C4-2B (cell line): Measurements from ENCODE around the gene CORT.
"Not testable (repeated sequence)": the region's sequence is repeated elsewhere in the genome, so short reads cannot be mapped to it uniquely, and the experiment has no call there.

ENCODE experiments used
- H3K27ac ChIP-seq: fragments of 450-650 bp; 2 replicates; pipeline ENCODE4 v1.5.1; 2017
- ZFX ChIP-seq: fragments of 450-650 bp; IDR thresholded peaks from 2 replicates; pipeline ENCODE4 v1.6.1; 2017
- TF ChIP-seq, protein P1 (sequence below): fragments of 450-650 bp; conservative IDR thresholded peaks from 2 replicates; pipeline ENCODE4 v1.5.1; 2017; ENCODE audit warnings: mild to moderate bottlenecking

CORT gene, protein sequence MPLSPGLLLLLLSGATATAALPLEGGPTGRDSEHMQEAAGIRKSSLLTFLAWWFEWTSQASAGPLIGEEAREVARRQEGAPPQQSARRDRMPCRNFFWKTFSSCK

DNA sequence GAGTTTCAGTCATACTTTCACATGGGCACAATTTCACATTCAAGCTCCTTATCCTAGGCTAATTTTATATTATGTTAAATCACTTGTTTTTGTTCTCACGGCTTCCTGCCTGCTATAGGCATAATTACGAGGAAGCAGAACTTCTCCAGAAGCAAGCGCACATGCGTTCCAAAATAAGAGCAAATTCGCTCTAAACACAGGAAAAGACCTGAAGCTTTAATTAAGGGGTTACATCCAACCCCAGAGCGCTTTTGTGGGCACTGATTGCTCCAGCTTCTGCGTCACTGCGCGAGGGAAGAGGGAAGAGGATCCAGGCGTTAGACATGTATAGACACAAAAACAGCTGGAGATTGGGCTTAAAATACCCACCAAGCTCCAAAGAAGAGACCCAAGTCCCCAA is at the start of gene CORT:
Gene CORT (plus strand): TSS at position 281 of the 400 bp plus-strand sequence. CDS start 193 bp downstream, outside the sequence.
- TF ChIP-seq, protein P1, sequence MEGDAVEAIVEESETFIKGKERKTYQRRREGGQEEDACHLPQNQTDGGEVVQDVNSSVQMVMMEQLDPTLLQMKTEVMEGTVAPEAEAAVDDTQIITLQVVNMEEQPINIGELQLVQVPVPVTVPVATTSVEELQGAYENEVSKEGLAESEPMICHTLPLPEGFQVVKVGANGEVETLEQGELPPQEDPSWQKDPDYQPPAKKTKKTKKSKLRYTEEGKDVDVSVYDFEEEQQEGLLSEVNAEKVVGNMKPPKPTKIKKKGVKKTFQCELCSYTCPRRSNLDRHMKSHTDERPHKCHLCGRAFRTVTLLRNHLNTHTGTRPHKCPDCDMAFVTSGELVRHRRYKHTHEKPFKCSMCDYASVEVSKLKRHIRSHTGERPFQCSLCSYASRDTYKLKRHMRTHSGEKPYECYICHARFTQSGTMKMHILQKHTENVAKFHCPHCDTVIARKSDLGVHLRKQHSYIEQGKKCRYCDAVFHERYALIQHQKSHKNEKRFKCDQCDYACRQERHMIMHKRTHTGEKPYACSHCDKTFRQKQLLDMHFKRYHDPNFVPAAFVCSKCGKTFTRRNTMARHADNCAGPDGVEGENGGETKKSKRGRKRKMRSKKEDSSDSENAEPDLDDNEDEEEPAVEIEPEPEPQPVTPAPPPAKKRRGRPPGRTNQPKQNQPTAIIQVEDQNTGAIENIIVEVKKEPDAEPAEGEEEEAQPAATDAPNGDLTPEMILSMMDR, result no peak
- TF ChIP-seq ZFX, result no peak
- H3K27ac ChIP-seq, result no peak within 1 kb of the TSS

DNA sequence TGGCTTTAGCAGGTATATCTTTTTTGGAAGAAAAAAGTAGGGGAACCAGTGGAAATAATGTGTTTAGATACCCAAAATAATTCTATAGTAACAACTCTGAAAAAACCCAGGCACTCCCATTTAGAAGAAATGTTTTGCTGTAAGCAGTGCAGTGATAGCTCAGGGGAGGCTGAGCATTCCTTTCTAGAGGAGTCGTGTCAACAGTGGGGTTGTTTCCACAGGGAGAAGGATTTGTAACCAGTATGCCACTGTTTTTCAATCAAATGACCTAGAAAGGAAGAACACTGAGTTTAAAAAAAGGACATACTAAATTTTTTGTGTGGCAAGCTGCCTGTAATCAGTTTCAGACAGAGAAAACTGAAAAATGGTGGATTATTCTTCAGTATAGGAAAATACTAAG is 48.5 kb upstream of the CORT start:
- no peak for TF ChIP-seq ZFX
- TF ChIP-seq, protein P1, result no peak

DNA sequence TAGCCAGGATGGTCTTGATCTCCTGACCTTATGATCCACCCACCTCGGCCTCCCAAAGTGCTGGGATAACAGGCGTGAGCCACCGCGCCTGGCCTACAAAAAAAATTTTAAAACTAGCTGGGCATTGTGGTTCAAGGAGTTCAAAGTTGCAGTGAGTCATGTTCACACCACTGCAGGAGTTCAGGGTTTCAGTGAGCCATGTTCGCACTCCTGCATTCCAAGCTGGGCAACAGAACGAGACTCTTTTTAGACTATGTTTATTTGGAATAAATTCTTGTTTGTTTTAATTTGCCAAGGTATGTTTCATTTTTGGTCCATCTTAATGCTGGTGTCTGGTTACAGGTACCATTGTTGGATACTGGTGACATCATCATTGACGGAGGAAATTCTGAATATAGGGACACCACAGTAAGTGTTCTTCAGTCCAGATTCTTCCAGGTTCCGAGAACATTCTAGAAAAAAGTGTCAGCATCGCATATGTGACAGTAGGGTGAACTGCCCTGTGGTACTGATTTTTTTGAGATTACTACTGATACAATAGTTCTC is 47.0 kb upstream of the CORT start:
- no peak overlapping the region for H3K27ac ChIP-seq
- TF ChIP-seq ZFX, result no peak
- TF ChIP-seq, protein P1, result no peak

More for the DNA sequence above, 48.5 kb upstream of the CORT start:
- no peak overlapping the region for H3K27ac ChIP-seq

DNA sequence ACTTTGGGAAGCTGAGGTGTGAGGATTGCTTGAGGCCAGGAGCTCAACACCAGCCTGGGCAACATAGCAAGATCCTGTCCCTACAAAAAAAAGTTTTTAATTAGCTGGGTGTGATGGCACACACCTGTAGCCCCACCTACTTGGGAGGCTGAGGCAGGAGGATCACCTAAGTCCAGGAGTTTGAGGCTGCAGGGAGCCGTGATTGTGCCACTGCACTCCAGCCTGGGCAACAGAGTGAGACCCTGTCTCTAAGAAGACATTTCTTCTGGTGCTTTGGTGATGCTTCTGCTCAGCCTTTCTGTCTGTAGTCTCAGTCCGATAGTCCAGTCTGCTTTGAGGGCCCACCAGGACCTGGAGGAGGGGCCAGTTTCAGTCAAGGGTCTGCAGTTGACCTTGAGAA is 42.6 kb upstream of the CORT start:
- H3K27ac ChIP-seq, result no peak overlapping the region
- TF ChIP-seq ZFX, result no peak
- TF ChIP-seq, protein P1, result no peak

DNA sequence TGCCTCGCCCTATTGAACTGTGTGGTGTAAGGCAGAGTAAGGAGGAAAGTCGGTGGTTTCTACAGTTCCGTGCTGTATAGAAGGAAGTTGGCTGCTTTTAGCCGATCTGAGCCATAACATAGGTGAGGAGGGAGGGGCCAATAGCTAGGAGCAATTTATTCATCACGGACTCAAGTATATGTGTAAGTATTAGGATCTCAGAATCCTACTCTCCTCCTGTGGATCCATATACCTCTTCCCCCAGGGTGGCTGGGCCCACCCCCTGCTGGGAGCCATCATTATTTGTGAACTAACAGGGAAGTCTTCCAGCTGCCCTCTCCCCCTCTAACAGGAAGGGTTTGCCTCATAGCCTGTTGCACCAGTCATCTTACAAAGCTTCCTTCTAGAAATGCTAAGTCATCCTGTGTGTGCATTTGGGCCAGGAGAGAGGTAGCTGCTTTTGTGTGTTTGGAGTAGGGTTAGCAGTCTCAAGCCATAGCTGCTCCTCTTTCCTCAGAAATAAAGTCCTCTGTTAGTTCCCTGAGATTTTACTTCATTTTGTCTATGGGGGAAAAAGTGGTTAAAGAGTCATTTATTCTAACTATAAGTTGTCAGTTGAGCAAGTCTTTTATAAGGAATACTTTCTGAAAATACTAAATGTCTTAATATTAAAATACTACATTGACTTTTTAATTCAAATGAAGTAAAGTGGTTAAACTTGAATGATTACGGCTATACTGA is 34.5 kb upstream of the CORT start:
- H3K27ac ChIP-seq, result peak overlapping the region; percentile 61
- no peak for TF ChIP-seq ZFX
- TF ChIP-seq, protein P1, result no peak

DNA sequence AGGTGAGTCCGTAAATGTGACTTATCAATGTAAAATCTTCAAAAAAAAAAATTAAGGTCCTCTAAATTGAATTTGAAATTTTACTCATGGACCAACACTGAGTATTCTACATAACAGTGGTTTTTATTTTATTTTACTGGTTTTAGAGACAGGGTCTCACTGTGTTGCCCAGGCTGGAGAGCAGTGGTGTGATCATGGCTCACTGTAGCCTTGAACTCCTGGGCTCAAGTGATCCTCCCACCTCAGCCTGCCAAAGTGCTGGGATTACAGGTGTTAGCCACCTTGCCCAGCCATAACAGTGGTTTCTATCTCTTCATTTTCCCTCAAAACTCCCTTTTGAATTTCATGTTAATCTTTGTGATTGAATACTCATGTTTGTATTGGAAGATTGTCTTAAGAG is 33.9 kb upstream of the CORT start:
- H3K27ac ChIP-seq, result peak overlapping the region; percentile 52

DNA sequence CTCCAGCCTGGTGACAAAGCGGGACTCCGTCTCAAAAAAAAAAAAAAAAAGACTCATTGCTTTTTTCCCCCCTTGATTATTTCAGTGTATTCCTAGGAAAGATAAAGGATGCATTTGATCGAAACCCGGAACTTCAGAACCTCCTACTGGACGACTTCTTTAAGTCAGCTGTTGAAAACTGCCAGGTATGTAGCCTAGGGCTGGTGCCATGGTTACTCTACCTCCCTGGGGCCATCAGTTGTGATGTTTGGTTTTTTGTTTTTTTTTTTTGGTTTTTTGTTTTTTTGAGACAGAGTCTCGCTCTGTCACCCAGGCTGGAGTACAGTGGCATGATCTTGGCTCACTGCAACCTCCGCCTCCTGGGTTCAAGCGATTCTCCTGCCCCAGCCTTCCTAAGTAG is 31.1 kb upstream of the CORT start:
- not testable (repeated sequence) for H3K27ac ChIP-seq

DNA sequence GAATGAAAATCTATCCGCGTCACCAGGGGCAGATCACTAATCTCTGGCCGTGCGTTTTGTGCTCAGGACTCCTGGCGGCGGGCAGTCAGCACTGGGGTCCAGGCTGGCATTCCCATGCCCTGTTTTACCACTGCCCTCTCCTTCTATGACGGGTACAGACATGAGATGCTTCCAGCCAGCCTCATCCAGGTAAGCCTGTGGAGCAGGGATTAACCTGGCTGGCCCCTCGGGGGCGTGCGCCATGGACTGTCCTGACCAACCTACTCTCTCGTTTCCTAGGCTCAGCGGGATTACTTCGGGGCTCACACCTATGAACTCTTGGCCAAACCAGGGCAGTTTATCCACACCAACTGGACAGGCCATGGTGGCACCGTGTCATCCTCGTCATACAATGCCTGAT is 30.5 kb upstream of the CORT start:
- no peak for TF ChIP-seq ZFX
- TF ChIP-seq, protein P1, result no peak
- no peak overlapping the region for H3K27ac ChIP-seq
